C4-2B (cell line): ENCODE data around the gene KRTAP12-3.

Experiments
- ZFX ChIP-seq: fragments of 450-650 bp; IDR thresholded peaks from 2 replicates; pipeline ENCODE4 v1.6.1; 2017
- TF ChIP-seq, protein P1 (sequence below): fragments of 450-650 bp; conservative IDR thresholded peaks from 2 replicates; pipeline ENCODE4 v1.5.1; 2017; ENCODE audit warnings: mild to moderate bottlenecking

DNA sequence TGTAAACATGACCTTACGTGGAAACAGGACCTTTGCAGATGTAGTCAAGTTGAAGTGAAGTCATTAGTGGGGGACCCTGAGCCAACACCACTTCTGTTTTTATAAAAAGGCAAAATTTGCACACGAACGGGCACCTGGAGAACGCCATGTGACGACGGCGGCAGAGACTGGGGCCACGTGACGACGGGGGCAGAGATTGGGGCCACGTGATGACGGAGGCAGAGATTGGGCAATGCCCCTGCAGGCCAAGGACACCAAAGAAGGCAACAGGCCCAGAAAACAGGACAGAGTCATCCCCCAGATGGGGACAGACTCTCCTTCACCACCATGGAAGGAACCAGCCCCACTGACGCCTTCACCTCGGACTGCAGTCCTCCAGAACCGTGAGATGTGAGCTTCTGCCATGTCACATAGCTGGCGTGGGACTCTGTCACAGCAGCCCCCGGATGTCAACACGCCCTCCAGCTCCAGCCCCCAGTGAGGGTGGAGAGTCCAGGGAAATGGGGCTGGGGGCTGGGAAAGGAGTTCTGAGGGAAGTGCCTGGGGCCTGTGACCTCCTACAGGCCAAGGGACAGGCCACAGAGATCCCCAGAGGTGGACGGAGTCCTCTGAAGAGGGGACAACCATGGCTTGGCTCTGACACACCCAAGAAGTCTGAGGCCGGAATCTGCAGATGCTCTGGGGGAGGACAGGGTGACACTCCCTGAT lies 7.3 kb upstream of the KRTAP12-3 start:
- TF ChIP-seq, protein P1, sequence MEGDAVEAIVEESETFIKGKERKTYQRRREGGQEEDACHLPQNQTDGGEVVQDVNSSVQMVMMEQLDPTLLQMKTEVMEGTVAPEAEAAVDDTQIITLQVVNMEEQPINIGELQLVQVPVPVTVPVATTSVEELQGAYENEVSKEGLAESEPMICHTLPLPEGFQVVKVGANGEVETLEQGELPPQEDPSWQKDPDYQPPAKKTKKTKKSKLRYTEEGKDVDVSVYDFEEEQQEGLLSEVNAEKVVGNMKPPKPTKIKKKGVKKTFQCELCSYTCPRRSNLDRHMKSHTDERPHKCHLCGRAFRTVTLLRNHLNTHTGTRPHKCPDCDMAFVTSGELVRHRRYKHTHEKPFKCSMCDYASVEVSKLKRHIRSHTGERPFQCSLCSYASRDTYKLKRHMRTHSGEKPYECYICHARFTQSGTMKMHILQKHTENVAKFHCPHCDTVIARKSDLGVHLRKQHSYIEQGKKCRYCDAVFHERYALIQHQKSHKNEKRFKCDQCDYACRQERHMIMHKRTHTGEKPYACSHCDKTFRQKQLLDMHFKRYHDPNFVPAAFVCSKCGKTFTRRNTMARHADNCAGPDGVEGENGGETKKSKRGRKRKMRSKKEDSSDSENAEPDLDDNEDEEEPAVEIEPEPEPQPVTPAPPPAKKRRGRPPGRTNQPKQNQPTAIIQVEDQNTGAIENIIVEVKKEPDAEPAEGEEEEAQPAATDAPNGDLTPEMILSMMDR, result no peak
- no peak for TF ChIP-seq ZFX
